Measurements from ENCODE around the gene OBI1. TPM values are rescaled to one million over a fixed set of nuclear protein-coding genes. Genes with fewer than 3 reads are reported as not detected.

Gene OBI1
- total RNA-seq (10 to 100 TPM in 1 of 2 donors, 1 to 10 TPM in 1; 8.3 to 16.5 TPM), polyA plus RNA-seq (1 to 10 TPM; 2.7 to 4.9 TPM)
- long read RNA-seq, donor 1, partial matches to known transcripts: 6 of 10 reads
- long read RNA-seq, donor 1, other reads (novel, unspliced or antisense): 0 of 10 reads
- long read RNA-seq, donor 2: 0 reads
- long read RNA-seq, donor 3, partial matches to known transcripts: 0 of 4 reads
- long read RNA-seq, donor 3, other reads (novel, unspliced or antisense): 0 of 4 reads
- long read RNA-seq, donor 4, partial matches to known transcripts: 0 of 3 reads
- long read RNA-seq, donor 4, other reads (novel, unspliced or antisense): 0 of 3 reads
- long read RNA-seq, donor 5, transcript RNF219-201 (6 exons, 3,529 nt): major isoform, 8 of 15 reads
- long read RNA-seq, donor 5, partial matches to known transcripts: 7 of 15 reads
- long read RNA-seq, donor 5, other reads (novel, unspliced or antisense): 0 of 15 reads

- Histone ChIP-seq H3K36me3 (ENCODE audit: control insufficient read depth in 4 of 4, insufficient read depth in 4 of 4, low read length in 4 of 4) (no peaks in the 10 kb centered on the region), H3K9me3 (ENCODE audit: control insufficient read depth in 4 of 4, insufficient read depth in 3 of 4, low read length in 3 of 4) (no peaks in the 10 kb centered on the region), H3K9ac (ENCODE audit: insufficient read depth in 1 of 2, low read length in 2 of 2) (peak within 1 kb of the TSS; percentile 69 to 84), H3K4me1 (ENCODE audit: control insufficient read depth in 5 of 5, insufficient read depth in 5 of 5, low read length in 5 of 5) (peaks cover 4 to 13% (median 12%) of the 10 kb centered on the region in 5 donors), H3K4me3 (peak within 1 kb of the TSS; percentile 93), H3K27ac (ENCODE audit: low read depth in 1 of 2, low read length in 1 of 2) (peak within 1 kb of the TSS; percentile 78 to 81), H3K27me3 (ENCODE audit: control insufficient read depth in 3 of 3, insufficient read depth in 3 of 3, low read length in 2 of 3) (peaks cover 0 to 10% (median 0%) of the 10 kb centered on the region in 3 donors)
- ATAC-seq (ENCODE audit: insufficient read depth, low FRiP score): peak; percentile 99
- no peak for TF ChIP-seq CTCF (IDR thresholded peaks at IDR 0.05; ENCODE audit: control extremely low read depth, extremely low read depth)
- peak; percentile 91 to 96 (median 91) for DNase-seq
- 1% methylated on average over 63 to 67 of the region's 67 CpGs for WGBS, 2 donors
Measured at GRCh38 chr13:78658630-78659449, at the start of gene OBI1. TSS of gene OBI1 (minus strand) at chr13:78659155. CDS start at chr13:78659120, 35 bp downstream.

DNA sequence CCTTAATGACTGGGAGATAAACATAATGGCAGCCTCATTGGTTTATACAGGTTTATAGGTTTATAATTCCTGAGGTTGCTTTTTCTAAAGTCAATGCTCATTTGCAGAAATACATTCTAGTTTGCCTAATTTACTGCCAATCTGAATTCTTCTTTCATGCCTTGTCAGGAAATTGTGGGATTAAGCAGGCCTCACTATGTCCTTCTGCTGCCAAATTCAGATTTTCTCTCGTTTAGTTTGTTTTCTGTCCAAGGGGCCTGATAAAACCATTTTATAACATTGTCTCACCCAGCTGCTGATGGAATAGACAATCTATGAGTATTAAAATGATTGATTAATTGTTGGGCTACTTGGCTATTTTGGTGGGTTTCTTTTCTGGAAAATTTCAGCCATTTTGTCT lies 42.4 kb upstream of the OBI1 start:
- ATAC-seq (ENCODE audit: insufficient read depth, low FRiP score): no peak
- WGBS, 2 donors: 12 to 40% methylated on average over 1 of the region's 1 CpG

GRCh38 chr13:78700121-78700910 lies 41.4 kb upstream of the OBI1 start:
- Histone ChIP-seq H3K27me3 (ENCODE audit: control insufficient read depth in 3 of 3, insufficient read depth in 3 of 3, low read length in 2 of 3) (no peaks in the 10 kb centered on the region), H3K4me3 (no peak overlapping the region), H3K4me1 (ENCODE audit: control insufficient read depth in 5 of 5, insufficient read depth in 5 of 5, low read length in 5 of 5) (peaks cover 0 to 5% (median 0%) of the 10 kb centered on the region in 5 donors), H3K27ac (ENCODE audit: low read depth in 1 of 2, low read length in 1 of 2) (no peak overlapping the region), H3K9me3 (ENCODE audit: control insufficient read depth in 4 of 4, insufficient read depth in 3 of 4, low read length in 3 of 4) (no peaks in the 10 kb centered on the region), H3K36me3 (ENCODE audit: control insufficient read depth in 4 of 4, insufficient read depth in 4 of 4, low read length in 4 of 4) (no peaks in the 10 kb centered on the region), H3K9ac (ENCODE audit: insufficient read depth in 1 of 2, low read length in 2 of 2) (no peak overlapping the region)
- ATAC-seq (ENCODE audit: insufficient read depth, low FRiP score) (no peak), DNase-seq (peak in 2 of 3 donors; percentile 25 to 34)
- WGBS, 2 donors: 46 to 47% methylated on average over 3 of the region's 3 CpGs
- TF ChIP-seq CTCF (IDR thresholded peaks at IDR 0.05; ENCODE audit: control extremely low read depth, extremely low read depth): no peak

More for the DNA sequence above, 42.4 kb upstream of the OBI1 start:
- no peak overlapping the region for H3K9ac ChIP-seq (ENCODE audit: insufficient read depth in 1 of 2, low read length in 2 of 2)
- peaks cover 0 to 5% (median 0%) of the 10 kb centered on the region in 5 donors for H3K4me1 ChIP-seq (ENCODE audit: control insufficient read depth in 5 of 5, insufficient read depth in 5 of 5, low read length in 5 of 5)
- no peaks in the 10 kb centered on the region for H3K36me3 ChIP-seq (ENCODE audit: control insufficient read depth in 4 of 4, insufficient read depth in 4 of 4, low read length in 4 of 4)
- no peak overlapping the region for H3K27ac ChIP-seq (ENCODE audit: low read depth in 1 of 2, low read length in 1 of 2)
- H3K9me3 ChIP-seq (ENCODE audit: control insufficient read depth in 4 of 4, insufficient read depth in 3 of 4, low read length in 3 of 4): no peaks in the 10 kb centered on the region
- DNase-seq: no peak
- no peak for TF ChIP-seq CTCF (IDR thresholded peaks at IDR 0.05; ENCODE audit: control extremely low read depth, extremely low read depth)
- no peak overlapping the region for H3K4me3 ChIP-seq
- H3K27me3 ChIP-seq (ENCODE audit: control insufficient read depth in 3 of 3, insufficient read depth in 3 of 3, low read length in 2 of 3): no peaks in the 10 kb centered on the region
